Tongue (tissue), 2 donors: Measurements from ENCODE around the gene NTF3. TPM values are rescaled to one million over a fixed set of nuclear protein-coding genes. Genes with fewer than 3 reads are reported as not detected.
A peak's percentile ranks its signal among the peaks of the same experiment; 100 is the strongest.

Experiments
- DNase-seq: peaks from one replicate; pipeline ENCODE4 v3.0.0-alpha.2; 2015
- total RNA-seq: library from RNA; depleted of rRNA; stranded (reverse); fragments of >200 nt; gene quantifications from one replicate; pipeline ENCODE4 v1.2.3, GENCODE V29; 2014

The NTF3 gene
- total RNA-seq, 1 donor from 2014 or later, result 1.6 TPM

- DNase-seq, result peak; percentile 67
Observed at GRCh38 chr12:5433081-5433844, 1.4 kb downstream of the NTF3 start.

GRCh38 chr12:5433845-5434646, 2.1 kb downstream of the NTF3 start:
- no peak for DNase-seq

GRCh38 chr12:5434647-5435560, 3.0 kb downstream of the NTF3 start:
- DNase-seq, result no peak

- DNase-seq, result peak; percentile 64
Observed at GRCh38 chr12:5437182-5437583, 5.3 kb downstream of the NTF3 start.

GRCh38 chr12:5437589-5437988, 5.7 kb downstream of the NTF3 start:
- DNase-seq, result no peak

- DNase-seq, result no peak
Observed at GRCh38 chr12:5438671-5439200, 6.8 kb downstream of the NTF3 start.

GRCh38 chr12:5439371-5439771, 7.5 kb downstream of the NTF3 start:
- no peak for DNase-seq

- no peak for DNase-seq
Observed at GRCh38 chr12:5439788-5440300, 7.9 kb downstream of the NTF3 start.

GRCh38 chr12:5440978-5441377, 9.1 kb downstream of the NTF3 start:
- no peak for DNase-seq

GRCh38 chr12:5441497-5442236, 9.8 kb downstream of the NTF3 start:
- DNase-seq, result no peak

- DNase-seq, result peak; percentile 71
Observed at GRCh38 chr12:5442251-5443006, 10.5 kb downstream of the NTF3 start.

- DNase-seq, result no peak
Observed at GRCh38 chr12:5444520-5444919, 12.6 kb downstream of the NTF3 start.

GRCh38 chr12:5447320-5447719, 15.4 kb downstream of the NTF3 start:
- no peak for DNase-seq

GRCh38 chr12:5451251-5451650, 19.3 kb downstream of the NTF3 start:
- no peak for DNase-seq

GRCh38 chr12:5452569-5452968, 20.7 kb downstream of the NTF3 start:
- no peak for DNase-seq

- peak; percentile 63 for DNase-seq
Observed at GRCh38 chr12:5453466-5453865, 21.6 kb downstream of the NTF3 start.

GRCh38 chr12:5455045-5455444, 23.1 kb downstream of the NTF3 start:
- DNase-seq, result no peak

- DNase-seq, result no peak
Observed at GRCh38 chr12:5456030-5456429, 24.1 kb downstream of the NTF3 start.

GRCh38 chr12:5456906-5457305, 25.0 kb downstream of the NTF3 start:
- DNase-seq, result no peak

- peak; percentile 44 for DNase-seq
Observed at GRCh38 chr12:5458229-5459050, 26.5 kb downstream of the NTF3 start.
